Prostate gland (tissue), 2 donors: ENCODE results near the gene RER1.
A peak's percentile ranks its signal among the peaks of the same experiment; 100 is the strongest.

Experiments
- POLR2A ChIP-seq: fragments of 450-650 bp; IDR thresholded peaks from one replicate; pipeline ENCODE4 v1.6.1; 2016; ENCODE audit warnings: antibody characterized with exemption, mild to moderate bottlenecking
- POLR2AphosphoS5 ChIP-seq: sonication (generic); formaldehyde crosslinking; IDR thresholded peaks from one replicate; pipeline ENCODE4 v1.6.1; 2017; ENCODE audit warnings: antibody characterized with exemption
- TF ChIP-seq, protein P1 (sequence below), 4 experiments: fragments of 200-600 bp in 2 of 4; fragments of 450-650 bp in 2 of 4; sonication (generic) in 2 of 4; IDR thresholded peaks; 1 replicate in 3 of 4; 2 replicates in 1 of 4; pipeline ENCODE4 v1.5.1; 2016 to 2019; ENCODE audit warnings: antibody characterized with exemption in 4 of 4, mild to moderate bottlenecking in 2 of 4, moderate library complexity in 2 of 4

DNA sequence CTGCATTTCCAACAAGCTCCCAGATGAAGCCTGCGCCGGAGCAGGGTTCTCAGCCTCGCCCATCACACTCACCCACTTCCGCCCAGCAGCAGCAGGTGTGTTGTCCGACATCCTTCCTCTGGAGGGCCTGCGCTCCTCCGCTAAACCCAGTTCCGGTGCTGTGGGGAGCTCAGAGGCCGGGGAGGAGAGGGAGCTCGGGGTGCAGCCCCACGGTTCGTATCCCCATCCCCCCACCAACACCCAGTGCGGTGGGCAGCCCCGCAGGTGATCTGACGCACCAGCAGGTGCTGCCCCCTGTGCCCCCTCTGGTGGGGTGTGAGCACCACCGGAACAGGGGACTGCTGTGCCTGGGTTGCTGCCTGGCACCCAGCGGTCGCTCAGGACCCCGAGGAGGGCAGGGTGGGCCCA lies 24.2 kb downstream of the RER1 start:
- TF ChIP-seq POLR2A (no peak), POLR2AphosphoS5 (no peak)
- TF ChIP-seq, protein P1, sequence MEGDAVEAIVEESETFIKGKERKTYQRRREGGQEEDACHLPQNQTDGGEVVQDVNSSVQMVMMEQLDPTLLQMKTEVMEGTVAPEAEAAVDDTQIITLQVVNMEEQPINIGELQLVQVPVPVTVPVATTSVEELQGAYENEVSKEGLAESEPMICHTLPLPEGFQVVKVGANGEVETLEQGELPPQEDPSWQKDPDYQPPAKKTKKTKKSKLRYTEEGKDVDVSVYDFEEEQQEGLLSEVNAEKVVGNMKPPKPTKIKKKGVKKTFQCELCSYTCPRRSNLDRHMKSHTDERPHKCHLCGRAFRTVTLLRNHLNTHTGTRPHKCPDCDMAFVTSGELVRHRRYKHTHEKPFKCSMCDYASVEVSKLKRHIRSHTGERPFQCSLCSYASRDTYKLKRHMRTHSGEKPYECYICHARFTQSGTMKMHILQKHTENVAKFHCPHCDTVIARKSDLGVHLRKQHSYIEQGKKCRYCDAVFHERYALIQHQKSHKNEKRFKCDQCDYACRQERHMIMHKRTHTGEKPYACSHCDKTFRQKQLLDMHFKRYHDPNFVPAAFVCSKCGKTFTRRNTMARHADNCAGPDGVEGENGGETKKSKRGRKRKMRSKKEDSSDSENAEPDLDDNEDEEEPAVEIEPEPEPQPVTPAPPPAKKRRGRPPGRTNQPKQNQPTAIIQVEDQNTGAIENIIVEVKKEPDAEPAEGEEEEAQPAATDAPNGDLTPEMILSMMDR (IDR thresholded peaks at IDR 0.05): peak in 2 of 4 experiments; percentile 25 to 32
